H1 (cell line): Measurements from ENCODE around the gene ZNF74. TPM values are rescaled to one million over a fixed set of nuclear protein-coding genes. Genes with fewer than 3 reads are reported as not detected.

Source experiments
- CTCF ChIA-PET: fragments of 300-600 bp; sonication (Branson Sonifier 250); formaldehyde crosslinking; loops from one replicate; lab custom pipeline; 2021; ENCODE audit not compliant: partially characterized antibody; lab: Charles Lee
- POLR2A ChIA-PET: fragments of 300-600 bp; sonication (Branson Sonifier 250); formaldehyde crosslinking; loops from one replicate; lab custom pipeline; 2021; ENCODE audit warnings: inconsistent platforms; ENCODE audit not compliant: partially characterized antibody; lab: Charles Lee
- DNase-seq, 2 experiments: peaks; one replicate each; pipeline versions ENCODE4 v3.0.0 to v3.0.0-alpha.2; 2010 to 2022; ENCODE audit warnings: low spot score in 2 of 2, low read depth in 1 of 2, mixed read lengths in 1 of 2
- FAIRE-seq: peaks from 2 replicates; lab custom pipeline; 2011; peaks lifted over from hg19 to GRCh38; lab: Jason Lieb, UNC
- H2AFZ ChIP-seq: 2 replicates; pipeline ENCODE4 v1.8.1; 2012; ENCODE audit warnings: low read length, inconsistent platforms
- H2AK5ac ChIP-seq: 2 replicates; pipeline ENCODE4 v1.6.1; 2013; ENCODE audit warnings: low read depth, low read length
- H2BK120ac ChIP-seq: replicated peaks from 2 replicates; pipeline ENCODE3; 2013; ENCODE audit warnings: low read depth, low read length, inconsistent platforms
- H2BK12ac ChIP-seq: 2 replicates; pipeline ENCODE4 v1.6.1; 2013; ENCODE audit warnings: low read depth, low read length
- H2BK15ac ChIP-seq: 2 replicates; pipeline ENCODE4 v1.6.1; 2013; ENCODE audit warnings: low read length
- H2BK20ac ChIP-seq: 2 replicates; pipeline ENCODE4 v1.6.1; 2013; ENCODE audit warnings: low read length
- H2BK5ac ChIP-seq: 2 replicates; pipeline ENCODE4 v1.6.1; 2013; ENCODE audit warnings: low read depth, low read length
- H3K14ac ChIP-seq: 2 replicates; pipeline ENCODE4 v1.6.1; 2013; ENCODE audit warnings: inconsistent platforms; ENCODE audit not compliant: insufficient read length
- H3K18ac ChIP-seq: 2 replicates; pipeline ENCODE4 v1.6.1; 2013; ENCODE audit warnings: low read length; ENCODE audit errors: extremely low read depth
- H3K23ac ChIP-seq: 2 replicates; pipeline ENCODE4 v1.6.1; 2013; ENCODE audit warnings: inconsistent platforms; ENCODE audit not compliant: insufficient read length
- H3K23me2 ChIP-seq: 2 replicates; pipeline ENCODE4 v1.6.1; 2013; ENCODE audit warnings: low read depth, low read length
- H3K27ac ChIP-seq: 2 replicates; pipeline ENCODE4 v1.6.1; 2011; ENCODE audit warnings: low read depth, low read length, inconsistent platforms
- H3K27me3 ChIP-seq, 4 experiments: replicated peaks in 1 of 4; 1 replicate in 1 of 4; 2 replicates in 3 of 4; pipeline versions ENCODE4 v1.6.1 to v1.8.1; 2011 to 2013; ENCODE audit warnings: low read length in 3 of 4, mild to moderate bottlenecking in 3 of 4, inconsistent platforms in 2 of 4, mixed read lengths in 2 of 4, moderate library complexity in 1 of 4; ENCODE audit not compliant: control insufficient read depth in 3 of 4, insufficient read depth in 3 of 4; ENCODE audit errors: extremely low read depth in 1 of 4
- H3K36me3 ChIP-seq, 4 experiments: 2 replicates each; pipeline versions ENCODE4 v1.6.1 to v1.8.1; 2011 to 2013; ENCODE audit warnings: mild to moderate bottlenecking in 4 of 4, low read length in 3 of 4, moderate library complexity in 2 of 4, control low read depth in 1 of 4, inconsistent platforms in 1 of 4; ENCODE audit not compliant: insufficient read depth in 4 of 4, control insufficient read depth in 2 of 4
- H3K4ac ChIP-seq: replicated peaks from 2 replicates; pipeline ENCODE3; 2013; ENCODE audit warnings: low read length, low read depth, mixed read lengths, inconsistent platforms; ENCODE audit not compliant: insufficient read length
- H3K4me1 ChIP-seq, 4 experiments: replicated peaks in 1 of 4; 1 replicate in 1 of 4; 2 replicates in 3 of 4; pipeline versions ENCODE4 v1.6.1 to v1.8.1; 2011 to 2013; ENCODE audit warnings: low read length in 3 of 4, inconsistent platforms in 2 of 4, mixed read lengths in 1 of 4; ENCODE audit not compliant: insufficient read depth in 4 of 4, control insufficient read depth in 3 of 4
- H3K4me2 ChIP-seq, 2 experiments: 2 replicates each; pipeline versions ENCODE4 v1.6.1 to v1.8.1; 2011 to 2013; ENCODE audit warnings: low read depth in 2 of 2, low read length in 2 of 2, control low read depth in 1 of 2, inconsistent platforms in 1 of 2, mild to moderate bottlenecking in 1 of 2; ENCODE audit not compliant: insufficient read depth in 1 of 2
- H3K4me3 ChIP-seq, 4 experiments: fragments of 200-600, 300-600 bp in 1 of 4; sonication (generic), shearing (Covaris generic), sonication (Bioruptor Twin) in 1 of 4; 2 replicates each; pipeline versions ENCODE4 v1.5.1 to v1.8.1; 2011 to 2016; ENCODE audit warnings: low read length in 4 of 4, low read depth in 3 of 4, control low read depth in 2 of 4, inconsistent platforms in 2 of 4, mild to moderate bottlenecking in 2 of 4, mixed read lengths in 1 of 4, moderate library complexity in 1 of 4; ENCODE audit not compliant: insufficient read depth in 2 of 4; ENCODE audit errors: extremely low read depth in 1 of 4
- H3K56ac ChIP-seq: replicated peaks from 2 replicates; pipeline ENCODE3; 2013; ENCODE audit warnings: low read depth, mild to moderate bottlenecking, mixed read lengths, low read length, inconsistent platforms; ENCODE audit not compliant: insufficient read length
- H3K79me1 ChIP-seq: 2 replicates; pipeline ENCODE4 v1.6.1; 2013; ENCODE audit warnings: low read depth, low read length, control low read depth
- H3K79me2 ChIP-seq, 2 experiments: 2 replicates each; pipeline versions ENCODE4 v1.6.1 to v1.8.1; 2012 to 2013; ENCODE audit warnings: low read length in 2 of 2, mild to moderate bottlenecking in 2 of 2, inconsistent platforms in 1 of 2; ENCODE audit not compliant: insufficient read depth in 2 of 2, control insufficient read depth in 1 of 2
- H3K9ac ChIP-seq, 4 experiments: replicated peaks in 1 of 4; 1 replicate in 1 of 4; 2 replicates in 3 of 4; pipeline versions ENCODE4 v1.6.1 to v1.8.1; 2011 to 2013; ENCODE audit warnings: low read depth in 3 of 4, low read length in 3 of 4, control low read depth in 2 of 4, mild to moderate bottlenecking in 2 of 4, moderate library complexity in 2 of 4, inconsistent platforms in 1 of 4; ENCODE audit errors: extremely low read depth in 1 of 4
- H3K9me3 ChIP-seq, 2 experiments: 2 replicates each; pipeline versions ENCODE4 v1.6.1 to v1.8.1; 2012 to 2013; ENCODE audit warnings: mild to moderate bottlenecking in 2 of 2, moderate library complexity in 2 of 2, control low read depth in 1 of 2, inconsistent platforms in 1 of 2, low read depth in 1 of 2, low read length in 1 of 2, mixed read lengths in 1 of 2; ENCODE audit not compliant: insufficient read depth in 2 of 2
- H4K20me1 ChIP-seq, 2 experiments: replicated peaks in 1 of 2; 2 replicates each; pipeline versions ENCODE3 to v1.8.1; 2011 to 2013; ENCODE audit warnings: inconsistent platforms in 2 of 2, low read length in 2 of 2, mild to moderate bottlenecking in 1 of 2; ENCODE audit not compliant: insufficient read depth in 2 of 2, control insufficient read depth in 1 of 2
- H4K5ac ChIP-seq: 2 replicates; pipeline ENCODE4 v1.6.1; 2013; ENCODE audit warnings: low read length, low read depth, mixed read lengths, inconsistent platforms; ENCODE audit not compliant: insufficient read length
- H4K8ac ChIP-seq: 2 replicates; pipeline ENCODE4 v1.8.0; 2013; ENCODE audit warnings: mild to moderate bottlenecking, moderate library complexity, low read length, inconsistent platforms; ENCODE audit not compliant: insufficient read depth; ENCODE audit errors: extremely low read depth
- H4K91ac ChIP-seq: replicated peaks from 2 replicates; pipeline ENCODE3; 2013; ENCODE audit warnings: low read length, mixed read lengths, inconsistent platforms; ENCODE audit not compliant: insufficient read length
- BCL11A ChIP-seq, 2 experiments: IDR thresholded peaks; one replicate each; pipeline ENCODE4 v1.6.1; 2011; ENCODE audit warnings: low read depth in 2 of 2, low read length in 2 of 2, mild to moderate bottlenecking in 2 of 2
- BRCA1 ChIP-seq: IDR thresholded peaks from 2 replicates; pipeline ENCODE4 v1.6.1; 2012; ENCODE audit warnings: low read depth, low read length, improper control_type of control experiment
- CHD1 ChIP-seq: IDR thresholded peaks from 2 replicates; pipeline ENCODE4 v1.6.1; 2012; ENCODE audit warnings: low read depth, low read length, improper control_type of control experiment
- CREB1 ChIP-seq: IDR thresholded peaks from 2 replicates; pipeline ENCODE4 v1.6.1; 2012; ENCODE audit warnings: inconsistent platforms
- FOSL1 ChIP-seq: IDR thresholded peaks from 2 replicates; pipeline ENCODE4 v1.6.1; 2011; ENCODE audit warnings: mild to moderate bottlenecking, low read depth, low read length, moderate library complexity; ENCODE audit not compliant: insufficient read depth
- JUN ChIP-seq: IDR thresholded peaks from 2 replicates; pipeline ENCODE4 v1.6.1; 2011; ENCODE audit warnings: low read depth, mild to moderate bottlenecking, improper control_type of control experiment, low read length
- KDM5A ChIP-seq: fragments of 200-600 bp; IDR thresholded peaks from 2 replicates; pipeline ENCODE4 v1.7.1; 2012; ENCODE audit warnings: mild to moderate bottlenecking, low read length, inconsistent platforms, mixed read lengths
- MAFK ChIP-seq: IDR thresholded peaks from 2 replicates; pipeline ENCODE4 v1.6.1; 2012; ENCODE audit warnings: low read depth, mild to moderate bottlenecking, improper control_type of control experiment, low read length
- RAD21 ChIP-seq, 2 experiments: IDR thresholded peaks in 1 of 2; conservative IDR thresholded peaks in 1 of 2; 2 replicates each; pipeline ENCODE4 v1.6.1; 2011; ENCODE audit warnings: low read depth in 2 of 2, low read length in 2 of 2, improper control_type of control experiment in 1 of 2, inconsistent platforms in 1 of 2, mild to moderate bottlenecking in 1 of 2, moderate library complexity in 1 of 2
- RBBP5 ChIP-seq: IDR thresholded peaks from 2 replicates; pipeline ENCODE4 v1.7.1; 2012; ENCODE audit warnings: low read depth, mild to moderate bottlenecking, inconsistent platforms, low read length, moderate library complexity, borderline replicate concordance
- RFX5 ChIP-seq: IDR thresholded peaks from 2 replicates; pipeline ENCODE4 v1.6.1; 2011; ENCODE audit warnings: low read depth, low read length, improper control_type of control experiment, borderline replicate concordance
- RNF2 ChIP-seq: fragments of 200-900, 300-1000 bp; sonication (generic); IDR thresholded peaks from 2 replicates; pipeline ENCODE4 v1.7.1; 2016; ENCODE audit warnings: borderline replicate concordance, low read depth, mild to moderate bottlenecking, antibody characterized with exemption, low read length; ENCODE audit not compliant: poor library complexity, severe bottlenecking; ENCODE audit errors: missing control alignments
- RXRA ChIP-seq: IDR thresholded peaks from 2 replicates; pipeline ENCODE4 v1.6.1; 2011; ENCODE audit warnings: low read depth, mild to moderate bottlenecking, low read length, moderate library complexity; ENCODE audit not compliant: insufficient read depth
- SIX5 ChIP-seq: IDR thresholded peaks from 2 replicates; pipeline ENCODE4 v1.6.1; 2011; ENCODE audit warnings: mild to moderate bottlenecking, low read depth, low read length
- SP4 ChIP-seq: IDR thresholded peaks from 2 replicates; pipeline ENCODE4 v1.6.1; 2012; ENCODE audit warnings: low read length, inconsistent platforms
- YY1 ChIP-seq: IDR thresholded peaks from 2 replicates; pipeline ENCODE4 v1.6.1; 2011; ENCODE audit warnings: low read depth, mild to moderate bottlenecking, low read length
- WGBS, 2 experiments: shearing (Covaris generic) in 1 of 2; methylation state at CpG; one replicate each; pipeline versions ENCODE4 v1.1.6 to v1.1.7; 2013 to 2015; ENCODE audit warnings: low lambda C conversion rate in 2 of 2, mixed read lengths in 2 of 2, inconsistent platforms in 1 of 2, low coverage in 1 of 2, missing lambda C conversion rate in 1 of 2; ENCODE audit not compliant: insufficient replicate concordance in 2 of 2, insufficient coverage in 1 of 2, insufficient read length in 1 of 2; ENCODE audit errors: extremely low coverage in 1 of 2, missing lambda C conversion rate in 1 of 2; 5-methylcytosine and 5-hydroxymethylcytosine counted together
- polyA plus RNA-seq, 7 experiments: library from polyadenylated mRNA; depleted of rRNA in 3 of 7; stranded (reverse) in 5 of 7; unstranded in 2 of 7; fragments of >200 nt in 5 of 7; fragments of 200-250 nt in 2 of 7; gene quantifications; 1 replicate in 5 of 7; 2 replicates in 1 of 7; 4 replicates in 1 of 7; pipeline versions ENCODE4 v1.2.1 to v1.2.3, GENCODE V29; 2011 to 2013; ENCODE audit warnings: missing spikeins in 2 of 7, mixed read lengths in 2 of 7
- total RNA-seq: library from RNA; stranded (reverse); fragmentation: NEBNext Ultra II Directional; extraction: Animal tissue kit (Norgen Biotek cat#: 25700); gene quantifications from 2 replicates; pipeline ENCODE4 v1.2.1, GENCODE V29; 2021

Gene ZNF74
- total and polyA plus RNA-seq, 2 of the 8 experiments (the other 6 are each of a cell fraction or from before 2014, with no cell fraction given): 29.7 to 45.7 TPM

GRCh38 chr22:20386972-20387371 lies 7.0 kb upstream of the ZNF74 start:
- no peak overlapping the region for H3K4me3 ChIP-seq
- FAIRE-seq: no peak
- CTCF ChIA-PET: no interaction called here

More at GRCh38 chr22:20386972-20387371, 7.0 kb upstream of the ZNF74 start:
- Histone ChIP-seq H4K91ac (no peak overlapping the region), H4K20me1 (no peaks in the 10 kb centered on the region), H2AK5ac (no peak overlapping the region), H3K36me3 (no peaks in the 10 kb centered on the region), H3K56ac (no peak overlapping the region), H2BK20ac (no peak overlapping the region), H3K79me1 (no peaks in the 10 kb centered on the region), H3K14ac (no peak overlapping the region), H4K8ac (no peak overlapping the region), H3K4ac (no peak overlapping the region), H2BK120ac (no peak overlapping the region), H3K27ac (no peak overlapping the region), H3K18ac (no peak overlapping the region), H3K9ac (no peak overlapping the region), H2AFZ (no peak overlapping the region), H2BK15ac (no peak overlapping the region), H3K4me1 (no peaks in the 10 kb centered on the region), H3K79me2 (no peaks in the 10 kb centered on the region), H2BK12ac (no peak overlapping the region), H2BK5ac (no peak overlapping the region), H3K4me2 (no peak overlapping the region), H3K9me3 (no peaks in the 10 kb centered on the region), H3K27me3 (no peaks in the 10 kb centered on the region), H3K23me2 (no peaks in the 10 kb centered on the region), H3K23ac (no peak overlapping the region), H4K5ac (no peak overlapping the region)
- WGBS, 2 experiments: 92% methylated on average over 4 of the region's 4 CpGs; no CpG with 5 or more reads in 1 of the 2 experiments
- no peak for DNase-seq
- POLR2A ChIA-PET: no interaction called here
- no peak for TF ChIP-seq MAFK
- TF ChIP-seq CREB1: no peak
- no peak for TF ChIP-seq SP4
- no peak for TF ChIP-seq RNF2
- TF ChIP-seq RXRA: no peak
- no peak for TF ChIP-seq BCL11A (IDR thresholded peaks at IDR 0.05; ENCODE audit: low read depth in 2 of 2, low read length in 2 of 2)
- TF ChIP-seq BRCA1: no peak
- no peak for TF ChIP-seq KDM5A
- no peak for TF ChIP-seq SIX5
- TF ChIP-seq RBBP5: no peak
- no peak for TF ChIP-seq JUN
- no peak for TF ChIP-seq FOSL1
- no peak for TF ChIP-seq RFX5
- no peak for TF ChIP-seq RAD21 (IDR thresholded peaks at IDR 0.05 in 1 of 2, conservative IDR thresholded peaks at IDR 0.05 in 1 of 2; ENCODE audit: low read depth in 2 of 2, low read length in 2 of 2)
- TF ChIP-seq YY1: no peak
- no peak for TF ChIP-seq CHD1
